ENCODE data around the gene RAB27A. TPM values are rescaled to one million over a fixed set of nuclear protein-coding genes. Genes with fewer than 3 reads are reported as not detected.

Gene RAB27A
- total RNA-seq: 6.3 TPM
- 20.2 TPM for polyA plus RNA-seq
- long read RNA-seq, donor 1: 0 reads
- long read RNA-seq, donor 2: 0 reads
- long read RNA-seq, donor 3, partial matches to known transcripts: 0 of 2 reads
- long read RNA-seq, donor 3, other reads (novel, unspliced or antisense): 0 of 2 reads
- long read RNA-seq, donor 4, transcript RAB27A-201 (7 exons, 3,446 nt): major isoform, 9 of 9 reads
- long read RNA-seq, donor 4, partial matches to known transcripts: 0 of 9 reads
- long read RNA-seq, donor 4, other reads (novel, unspliced or antisense): 0 of 9 reads
- long read RNA-seq, donor 5, partial matches to known transcripts: 0 of 4 reads
- long read RNA-seq, donor 5, other reads (novel, unspliced or antisense): 0 of 4 reads
- long read RNA-seq, donor 6, partial matches to known transcripts: 0 of 3 reads
- long read RNA-seq, donor 6, other reads (novel, unspliced or antisense): 0 of 3 reads
- long read RNA-seq, donor 7, transcript RAB27A-201 (7 exons, 3,446 nt): major isoform, 9 of 9 reads
- long read RNA-seq, donor 7, partial matches to known transcripts: 0 of 9 reads
- long read RNA-seq, donor 7, other reads (novel, unspliced or antisense): 0 of 9 reads
- long read RNA-seq, donor 8, transcript RAB27A-201 (7 exons, 3,446 nt): major isoform, 5 of 5 reads
- long read RNA-seq, donor 8, partial matches to known transcripts: 0 of 5 reads
- long read RNA-seq, donor 8, other reads (novel, unspliced or antisense): 0 of 5 reads
- long read RNA-seq, donor 9, partial matches to known transcripts: 0 of 3 reads
- long read RNA-seq, donor 9, other reads (novel, unspliced or antisense): 0 of 3 reads
- long read RNA-seq, donor 10: 0 reads

- Histone ChIP-seq H3K27me3 (ENCODE audit: control insufficient read depth in 2 of 2, insufficient read depth in 1 of 2, low read length in 1 of 2) (no peaks in the 10 kb centered on the region), H3K36me3 (ENCODE audit: control insufficient read depth in 2 of 2, insufficient read depth in 2 of 2, low read length in 1 of 2) (no peaks in the 10 kb centered on the region), H3K4me3 (ENCODE audit: low read length in 2 of 2) (peak within 1 kb of the TSS; percentile 75 to 82), H3K27ac (ENCODE audit: low read depth in 1 of 2, low read length in 1 of 2) (peak within 1 kb of the TSS; percentile 66 to 81), H3K9me3 (ENCODE audit: control insufficient read depth in 2 of 2, insufficient read depth in 1 of 2, low read length in 1 of 2) (no peaks in the 10 kb centered on the region), H3K4me1 (ENCODE audit: control insufficient read depth in 2 of 2, insufficient read depth in 2 of 2, low read length in 2 of 2) (peaks cover 4 to 6% of the 10 kb centered on the region in 2 donors)
- WGBS: under 1% methylated on average over 69 of the region's 69 CpGs
- peak in 5 of 9 donors; percentile 40 to 70 (median 48) for DNase-seq (ENCODE audit: low read depth in 6 of 9, low spot score in 9 of 9)
These were observed at the start of gene RAB27A for GRCh38 chr15:55289746-55290527. RAB27A (minus strand) TSS chr15:55289813; CDS start chr15:55234934, 54,879 bp downstream.

- H3K27ac ChIP-seq (ENCODE audit: low read depth in 1 of 2, low read length in 1 of 2): no peak overlapping the region
- no peaks in the 10 kb centered on the region for H3K4me1 ChIP-seq (ENCODE audit: control insufficient read depth in 2 of 2, insufficient read depth in 2 of 2, low read length in 2 of 2)
- peaks cover 0 to 28% of the 10 kb centered on the region in 2 donors for H3K36me3 ChIP-seq (ENCODE audit: control insufficient read depth in 2 of 2, insufficient read depth in 2 of 2, low read length in 1 of 2)
- DNase-seq (ENCODE audit: low read depth in 6 of 9, low spot score in 9 of 9): no peak
- H3K27me3 ChIP-seq (ENCODE audit: control insufficient read depth in 2 of 2, insufficient read depth in 1 of 2, low read length in 1 of 2): no peaks in the 10 kb centered on the region
- no peaks in the 10 kb centered on the region for H3K9me3 ChIP-seq (ENCODE audit: control insufficient read depth in 2 of 2, insufficient read depth in 1 of 2, low read length in 1 of 2)
- 100% methylated on average over 1 of the region's 1 CpG for WGBS
- H3K4me3 ChIP-seq (ENCODE audit: low read length in 2 of 2): no peak overlapping the region
These were observed 47.5 kb upstream of the RAB27A start for GRCh38 chr15:55337160-55337559.

DNA sequence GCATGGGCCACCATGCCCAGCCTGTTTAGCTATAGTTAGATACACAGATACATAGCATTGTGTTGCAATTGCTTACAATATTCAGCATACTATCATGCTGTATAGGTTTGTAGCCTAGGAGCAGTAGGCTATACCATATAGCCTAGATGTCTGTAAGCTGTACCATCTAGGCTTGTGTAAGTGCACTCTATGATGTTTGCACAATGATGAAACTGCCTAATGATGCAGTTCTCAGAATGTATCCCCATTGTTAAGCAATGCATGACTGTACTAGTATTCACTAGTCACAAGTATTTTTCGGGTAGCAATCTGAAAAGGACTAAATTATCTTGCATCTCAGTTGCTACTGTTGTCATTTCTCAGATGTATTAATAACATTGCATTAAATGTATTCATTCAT, 45.4 kb upstream of the RAB27A start:
- Histone ChIP-seq H3K27ac (ENCODE audit: low read depth in 1 of 2, low read length in 1 of 2) (no peak overlapping the region), H3K27me3 (ENCODE audit: control insufficient read depth in 2 of 2, insufficient read depth in 1 of 2, low read length in 1 of 2) (no peaks in the 10 kb centered on the region), H3K4me1 (ENCODE audit: control insufficient read depth in 2 of 2, insufficient read depth in 2 of 2, low read length in 2 of 2) (no peaks in the 10 kb centered on the region), H3K4me3 (ENCODE audit: low read length in 2 of 2) (no peak overlapping the region), H3K9me3 (ENCODE audit: control insufficient read depth in 2 of 2, insufficient read depth in 1 of 2, low read length in 1 of 2) (no peaks in the 10 kb centered on the region), H3K36me3 (ENCODE audit: control insufficient read depth in 2 of 2, insufficient read depth in 2 of 2, low read length in 1 of 2) (peaks cover 7 to 33% of the 10 kb centered on the region in 2 donors)
- WGBS: 100% methylated on average over 1 of the region's 1 CpG
- no peak for DNase-seq (ENCODE audit: low read depth in 6 of 9, low spot score in 9 of 9)

GRCh38 chr15:55334371-55334770, 44.8 kb upstream of the RAB27A start:
- Histone ChIP-seq H3K9me3 (ENCODE audit: control insufficient read depth in 2 of 2, insufficient read depth in 1 of 2, low read length in 1 of 2) (no peaks in the 10 kb centered on the region), H3K4me3 (ENCODE audit: low read length in 2 of 2) (no peak overlapping the region), H3K27me3 (ENCODE audit: control insufficient read depth in 2 of 2, insufficient read depth in 1 of 2, low read length in 1 of 2) (no peaks in the 10 kb centered on the region), H3K36me3 (ENCODE audit: control insufficient read depth in 2 of 2, insufficient read depth in 2 of 2, low read length in 1 of 2) (peaks cover 7 to 33% of the 10 kb centered on the region in 2 donors), H3K27ac (ENCODE audit: low read depth in 1 of 2, low read length in 1 of 2) (no peak overlapping the region), H3K4me1 (ENCODE audit: control insufficient read depth in 2 of 2, insufficient read depth in 2 of 2, low read length in 2 of 2) (no peaks in the 10 kb centered on the region)
- no peak for DNase-seq (ENCODE audit: low read depth in 6 of 9, low spot score in 9 of 9)
- 98% methylated on average over 5 of the region's 5 CpGs for WGBS

DNA sequence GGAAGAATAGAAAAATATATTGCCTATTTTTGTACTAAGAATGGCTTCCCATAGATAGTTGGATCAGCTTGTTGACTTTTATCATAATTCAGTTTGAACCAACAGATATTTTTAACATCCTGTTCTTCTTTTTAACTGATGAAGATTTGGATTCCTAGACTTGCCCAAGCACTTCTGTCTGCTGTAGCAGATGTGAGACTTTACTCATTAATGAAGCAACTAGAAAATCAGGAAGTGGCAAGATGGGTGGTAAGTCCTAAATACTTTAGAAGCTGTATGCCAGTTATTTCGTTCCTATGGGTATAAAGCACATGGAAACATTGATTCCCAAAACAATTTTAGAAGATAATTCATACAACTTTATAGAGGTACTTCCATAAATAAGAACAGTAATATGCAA, 37.8 kb upstream of the RAB27A start:
- Histone ChIP-seq H3K36me3 (ENCODE audit: control insufficient read depth in 2 of 2, insufficient read depth in 2 of 2, low read length in 1 of 2) (peaks cover 5 to 12% of the 10 kb centered on the region in 2 donors), H3K27ac (ENCODE audit: low read depth in 1 of 2, low read length in 1 of 2) (no peak overlapping the region), H3K9me3 (ENCODE audit: control insufficient read depth in 2 of 2, insufficient read depth in 1 of 2, low read length in 1 of 2) (no peaks in the 10 kb centered on the region), H3K4me1 (ENCODE audit: control insufficient read depth in 2 of 2, insufficient read depth in 2 of 2, low read length in 2 of 2) (no peaks in the 10 kb centered on the region), H3K4me3 (ENCODE audit: low read length in 2 of 2) (no peak overlapping the region), H3K27me3 (ENCODE audit: control insufficient read depth in 2 of 2, insufficient read depth in 1 of 2, low read length in 1 of 2) (no peaks in the 10 kb centered on the region)
- WGBS: 96% methylated on average over 1 of the region's 1 CpG
- no peak for DNase-seq (ENCODE audit: low read depth in 6 of 9, low spot score in 9 of 9)

GRCh38 chr15:55322467-55322866, 32.9 kb upstream of the RAB27A start:
- Histone ChIP-seq H3K4me3 (ENCODE audit: low read length in 2 of 2) (no peak overlapping the region), H3K27me3 (ENCODE audit: control insufficient read depth in 2 of 2, insufficient read depth in 1 of 2, low read length in 1 of 2) (no peaks in the 10 kb centered on the region), H3K9me3 (ENCODE audit: control insufficient read depth in 2 of 2, insufficient read depth in 1 of 2, low read length in 1 of 2) (no peaks in the 10 kb centered on the region), H3K4me1 (ENCODE audit: control insufficient read depth in 2 of 2, insufficient read depth in 2 of 2, low read length in 2 of 2) (peaks cover 3 to 7% of the 10 kb centered on the region in 2 donors), H3K27ac (ENCODE audit: low read depth in 1 of 2, low read length in 1 of 2) (no peak overlapping the region), H3K36me3 (ENCODE audit: control insufficient read depth in 2 of 2, insufficient read depth in 2 of 2, low read length in 1 of 2) (peaks cover 0 to 1% of the 10 kb centered on the region in 2 donors)
- 96% methylated on average over 5 of the region's 5 CpGs for WGBS
- no peak for DNase-seq (ENCODE audit: low read depth in 6 of 9, low spot score in 9 of 9)

DNA sequence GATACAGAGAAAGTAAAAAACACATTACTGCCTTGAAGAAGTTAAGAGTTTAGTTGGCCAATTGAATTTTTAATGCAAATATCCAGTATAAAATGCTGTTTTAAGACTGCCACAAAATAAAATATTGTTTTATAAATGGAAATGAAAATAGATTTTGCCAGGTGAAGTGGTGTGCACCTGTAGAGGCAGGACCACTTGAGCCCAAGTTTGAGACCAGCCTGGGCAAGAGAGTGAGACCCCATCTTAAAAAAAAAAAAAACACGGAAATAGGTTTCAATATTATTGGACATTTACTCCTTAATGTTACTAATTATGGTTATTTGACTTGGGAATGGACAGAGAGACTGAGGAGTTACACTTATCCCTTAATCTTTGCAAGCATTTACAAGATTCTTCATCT, 31.4 kb upstream of the RAB27A start:
- Histone ChIP-seq H3K36me3 (ENCODE audit: control insufficient read depth in 2 of 2, insufficient read depth in 2 of 2, low read length in 1 of 2) (peaks cover 0 to under 1% of the 10 kb centered on the region in 2 donors), H3K4me1 (ENCODE audit: control insufficient read depth in 2 of 2, insufficient read depth in 2 of 2, low read length in 2 of 2) (peaks cover 3 to 7% of the 10 kb centered on the region in 2 donors), H3K9me3 (ENCODE audit: control insufficient read depth in 2 of 2, insufficient read depth in 1 of 2, low read length in 1 of 2) (no peaks in the 10 kb centered on the region), H3K27ac (ENCODE audit: low read depth in 1 of 2, low read length in 1 of 2) (no peak overlapping the region), H3K4me3 (ENCODE audit: low read length in 2 of 2) (no peak overlapping the region), H3K27me3 (ENCODE audit: control insufficient read depth in 2 of 2, insufficient read depth in 1 of 2, low read length in 1 of 2) (no peaks in the 10 kb centered on the region)
- no peak for DNase-seq (ENCODE audit: low read depth in 6 of 9, low spot score in 9 of 9)
- WGBS: 96% methylated on average over 1 of the region's 1 CpG

DNA sequence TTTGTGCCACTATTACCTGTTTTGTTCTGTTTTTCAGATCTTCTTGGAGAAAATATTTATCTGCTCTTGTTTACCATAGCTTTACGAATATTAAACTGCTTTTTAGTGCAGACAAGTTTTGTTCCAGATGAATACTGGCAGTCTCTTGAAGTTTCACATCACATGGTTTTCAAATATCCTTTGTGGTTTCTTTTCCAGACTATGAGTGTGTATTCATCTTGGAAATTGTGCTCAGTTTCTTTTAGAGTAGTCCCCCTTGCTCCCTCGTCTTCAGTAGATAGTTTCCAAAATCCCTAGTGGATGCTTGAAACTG, 30.6 kb upstream of the RAB27A start:
- 39% methylated on average over 2 of the region's 2 CpGs for WGBS
- H3K36me3 ChIP-seq (ENCODE audit: control insufficient read depth in 2 of 2, insufficient read depth in 2 of 2, low read length in 1 of 2): peaks cover 0 to 2% of the 10 kb centered on the region in 2 donors
- no peaks in the 10 kb centered on the region for H3K9me3 ChIP-seq (ENCODE audit: control insufficient read depth in 2 of 2, insufficient read depth in 1 of 2, low read length in 1 of 2)
- H3K4me3 ChIP-seq (ENCODE audit: low read length in 2 of 2): peak overlapping the region in 1 of 2 donors; percentile 66
- peaks cover 3 to 7% of the 10 kb centered on the region in 2 donors for H3K4me1 ChIP-seq (ENCODE audit: control insufficient read depth in 2 of 2, insufficient read depth in 2 of 2, low read length in 2 of 2)
- peak in 1 of 9 donors; percentile 27 for DNase-seq (ENCODE audit: low read depth in 6 of 9, low spot score in 9 of 9)
- peak overlapping the region; percentile 8 to 49 for H3K27ac ChIP-seq (ENCODE audit: low read depth in 1 of 2, low read length in 1 of 2)
- no peaks in the 10 kb centered on the region for H3K27me3 ChIP-seq (ENCODE audit: control insufficient read depth in 2 of 2, insufficient read depth in 1 of 2, low read length in 1 of 2)
